Type B pancreatic cell (in vitro differentiated cells): ENCODE data around the gene SERGEF. TPM values are rescaled to one million over a fixed set of nuclear protein-coding genes. Genes with fewer than 3 reads are reported as not detected.
"Not testable (repeated sequence)": the region's sequence is repeated elsewhere in the genome, so short reads cannot be mapped to it uniquely, and the experiment has no call there.

ENCODE experiments used
- DNase-seq: peaks from one replicate; pipeline ENCODE4 v3.0.0; 2021; ENCODE audit warnings: mixed read lengths; ENCODE audit not compliant: unreplicated experiment; ENCODE audit errors: extremely low spot score
- H3K27ac Mint-ChIP-seq: 2 replicates; pipeline ENCODE4 v1.8.0; 2021; ENCODE audit warnings: mild to moderate bottlenecking, mixed read lengths
- H3K27me3 Mint-ChIP-seq: 2 replicates; pipeline ENCODE4 v1.8.0; 2021; ENCODE audit warnings: mixed read lengths
- H3K36me3 Mint-ChIP-seq: 2 replicates; pipeline ENCODE4 v1.8.0; 2021; ENCODE audit warnings: mixed read lengths
- H3K4me1 Mint-ChIP-seq: one replicate; pipeline ENCODE4 v1.8.0; 2021; ENCODE audit warnings: mixed read lengths; ENCODE audit not compliant: unreplicated experiment
- H3K4me3 Mint-ChIP-seq: 2 replicates; pipeline ENCODE4 v1.8.0; 2021; ENCODE audit warnings: mild to moderate bottlenecking, mixed read lengths
- H3K9me3 Mint-ChIP-seq: 2 replicates; pipeline ENCODE4 v1.8.0; 2021; ENCODE audit warnings: mixed read lengths
- CTCF ChIP-seq: fragments of 200-600 bp; sonication (generic); conservative IDR thresholded peaks from 2 replicates; pipeline ENCODE4 v1.5.0; 2021; ENCODE audit warnings: antibody characterized with exemption, mild to moderate bottlenecking
- total RNA-seq: library from RNA; stranded (reverse); gene quantifications from 2 replicates; pipeline ENCODE4 v1.2.1, GENCODE V29; 2021; ENCODE audit warnings: low replicate concordance

Gene SERGEF
- total RNA-seq, 1 donor from 2014 or later = 26.4 TPM

GRCh38 chr11:17897495-17897894, 115.4 kb downstream of the SERGEF start:
- DNase-seq = no peak
- no peak overlapping the region for H3K4me3 Mint-ChIP-seq
- H3K4me1 Mint-ChIP-seq = peaks cover 5% of the 10 kb centered on the region
- H3K36me3 Mint-ChIP-seq = peaks cover 4% of the 10 kb centered on the region
- no peaks in the 10 kb centered on the region for H3K9me3 Mint-ChIP-seq
- peaks cover 3% of the 10 kb centered on the region for H3K27me3 Mint-ChIP-seq
- H3K27ac Mint-ChIP-seq = no peak overlapping the region
- no peak for TF ChIP-seq CTCF

- H3K4me3 Mint-ChIP-seq, DNase-seq, H3K27me3 Mint-ChIP-seq, H3K36me3 Mint-ChIP-seq, H3K9me3 Mint-ChIP-seq, H3K27ac Mint-ChIP-seq, H3K4me1 Mint-ChIP-seq: not testable (repeated sequence)
Measured at GRCh38 chr11:17896496-17897151, 116.2 kb downstream of the SERGEF start.

- H3K27me3 Mint-ChIP-seq = peaks cover 3% of the 10 kb centered on the region
- H3K36me3 Mint-ChIP-seq = no peaks in the 10 kb centered on the region
- no peak overlapping the region for H3K4me3 Mint-ChIP-seq
- H3K4me1 Mint-ChIP-seq = peaks cover 5% of the 10 kb centered on the region
- no peaks in the 10 kb centered on the region for H3K9me3 Mint-ChIP-seq
- no peak for TF ChIP-seq CTCF
- H3K27ac Mint-ChIP-seq = peak overlapping the region; percentile 39
- no peak for DNase-seq
Measured at GRCh38 chr11:17894929-17895658, 117.8 kb downstream of the SERGEF start.

GRCh38 chr11:17892409-17892808, 120.4 kb downstream of the SERGEF start:
- Mint-ChIP-seq H3K36me3 (no peaks in the 10 kb centered on the region), H3K4me3 (no peak overlapping the region), H3K27ac (no peak overlapping the region), H3K9me3 (no peaks in the 10 kb centered on the region), H3K27me3 (peaks cover 3% of the 10 kb centered on the region), H3K4me1 (peaks cover 5% of the 10 kb centered on the region)
- no peak for DNase-seq
- no peak for TF ChIP-seq CTCF

- Mint-ChIP-seq H3K27me3 (no peaks in the 10 kb centered on the region), H3K27ac (no peak overlapping the region), H3K4me1 (peaks cover 5% of the 10 kb centered on the region), H3K36me3 (no peaks in the 10 kb centered on the region), H3K4me3 (no peak overlapping the region), H3K9me3 (no peaks in the 10 kb centered on the region)
- TF ChIP-seq CTCF = no peak
- DNase-seq = no peak
Measured at GRCh38 chr11:17890325-17890724, 122.5 kb downstream of the SERGEF start.

- TF ChIP-seq CTCF = no peak
- Mint-ChIP-seq H3K27ac (no peak overlapping the region), H3K36me3 (no peaks in the 10 kb centered on the region), H3K9me3 (no peaks in the 10 kb centered on the region), H3K4me3 (no peak overlapping the region), H3K4me1 (no peaks in the 10 kb centered on the region), H3K27me3 (no peaks in the 10 kb centered on the region)
- DNase-seq = no peak
Measured at GRCh38 chr11:17887779-17888178, 125.1 kb downstream of the SERGEF start.
